Measurements from ENCODE around the gene FUBP1. TPM values are rescaled to one million over a fixed set of nuclear protein-coding genes. Genes with fewer than 3 reads are reported as not detected.

FUBP1 gene
- total RNA-seq, 1 experiment from 2014 or later = 125 TPM

DNA sequence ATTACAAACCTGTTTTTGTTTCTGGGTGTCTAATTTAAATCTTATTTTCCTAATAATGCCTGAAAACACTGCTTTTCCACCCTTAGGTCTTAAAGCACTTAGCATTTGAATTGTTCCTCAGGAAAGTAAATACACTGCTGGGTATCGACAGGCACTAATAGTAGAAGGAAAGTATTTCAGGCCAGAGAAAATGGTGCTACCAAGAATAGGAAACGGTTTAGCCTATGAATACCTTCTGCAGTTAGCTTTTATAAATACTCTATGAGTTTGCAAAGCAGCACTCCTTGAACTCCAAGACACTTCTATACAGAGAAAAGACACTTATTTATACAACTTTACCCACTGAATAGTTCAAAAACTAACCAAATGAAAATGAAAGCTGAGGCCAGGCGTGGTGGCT lies 6.8 kb downstream of the FUBP1 start:
- Histone ChIP-seq H3K9me2 (ENCODE audit: insufficient read depth) (no peaks in the 10 kb centered on the region), H3K9me3 (ENCODE audit: control insufficient read depth in 1 of 2, insufficient read depth in 1 of 2, low read depth in 1 of 2, low read length in 2 of 2) (no peaks in the 10 kb centered on the region), H3K4me2 (ENCODE audit: low read length) (no peak overlapping the region), H3K79me2 (ENCODE audit: insufficient read depth, low read length) (peaks cover 100% of the 10 kb centered on the region), H2AFZ (ENCODE audit: low read depth, low read length, poor library complexity, severe bottlenecking) (no peak overlapping the region), H3K36me3 (ENCODE audit: control insufficient read depth in 1 of 2, insufficient read depth in 2 of 2, low read length in 2 of 2) (peaks cover 42 to 56% of the 10 kb centered on the region in 2 experiments), H3K27ac (ENCODE audit: low read depth, low read length) (no peak overlapping the region), H3K4me1 (ENCODE audit: control insufficient read depth in 1 of 2, insufficient read depth in 2 of 2, low read length in 2 of 2) (peaks cover 6 to 7% of the 10 kb centered on the region in 2 experiments; a peak in 3 of 4 replicates), H3K9ac (ENCODE audit: low read length) (no peak overlapping the region), H4K20me1 (ENCODE audit: insufficient read depth) (peaks cover 77% of the 10 kb centered on the region), H3K4me3 (replicated peaks in 1 of 2; ENCODE audit: low read depth in 1 of 2, low read length in 2 of 2) (no peak overlapping the region), H3K27me3 (ENCODE audit: insufficient read depth, low read length) (no peaks in the 10 kb centered on the region)
- intact Hi-C loops (cut with micrococcal nuclease) = no loop called here
- DNase-seq (ENCODE audit: low read depth, low spot score) = no peak
- ChIA-PET POLR2A (no interaction called here), RAD21 (ENCODE audit: low non-redundant PET in 1 of 2, low total read pairs in 2 of 2, uncharacterized antibody in 2 of 2, unreplicated experiment in 2 of 2) (no interaction called here), CTCF (no interaction called here)
- no peak for TF ChIP-seq JUND (IDR thresholded peaks at IDR 0.05)
- TF ChIP-seq, protein P1, sequence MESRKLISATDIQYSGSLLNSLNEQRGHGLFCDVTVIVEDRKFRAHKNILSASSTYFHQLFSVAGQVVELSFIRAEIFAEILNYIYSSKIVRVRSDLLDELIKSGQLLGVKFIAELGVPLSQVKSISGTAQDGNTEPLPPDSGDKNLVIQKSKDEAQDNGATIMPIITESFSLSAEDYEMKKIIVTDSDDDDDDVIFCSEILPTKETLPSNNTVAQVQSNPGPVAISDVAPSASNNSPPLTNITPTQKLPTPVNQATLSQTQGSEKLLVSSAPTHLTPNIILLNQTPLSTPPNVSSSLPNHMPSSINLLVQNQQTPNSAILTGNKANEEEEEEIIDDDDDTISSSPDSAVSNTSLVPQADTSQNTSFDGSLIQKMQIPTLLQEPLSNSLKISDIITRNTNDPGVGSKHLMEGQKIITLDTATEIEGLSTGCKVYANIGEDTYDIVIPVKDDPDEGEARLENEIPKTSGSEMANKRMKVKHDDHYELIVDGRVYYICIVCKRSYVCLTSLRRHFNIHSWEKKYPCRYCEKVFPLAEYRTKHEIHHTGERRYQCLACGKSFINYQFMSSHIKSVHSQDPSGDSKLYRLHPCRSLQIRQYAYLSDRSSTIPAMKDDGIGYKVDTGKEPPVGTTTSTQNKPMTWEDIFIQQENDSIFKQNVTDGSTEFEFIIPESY (IDR thresholded peaks at IDR 0.05; ENCODE audit: extremely low read depth, insufficient replicate concordance, low read length) = no peak
- no peak for TF ChIP-seq YY1 (IDR thresholded peaks at IDR 0.05; ENCODE audit: extremely low read depth, insufficient replicate concordance, low read depth, low read length)
- no peak for ATAC-seq
- no TSS peak for BruUV-seq (replicated peaks)

DNA sequence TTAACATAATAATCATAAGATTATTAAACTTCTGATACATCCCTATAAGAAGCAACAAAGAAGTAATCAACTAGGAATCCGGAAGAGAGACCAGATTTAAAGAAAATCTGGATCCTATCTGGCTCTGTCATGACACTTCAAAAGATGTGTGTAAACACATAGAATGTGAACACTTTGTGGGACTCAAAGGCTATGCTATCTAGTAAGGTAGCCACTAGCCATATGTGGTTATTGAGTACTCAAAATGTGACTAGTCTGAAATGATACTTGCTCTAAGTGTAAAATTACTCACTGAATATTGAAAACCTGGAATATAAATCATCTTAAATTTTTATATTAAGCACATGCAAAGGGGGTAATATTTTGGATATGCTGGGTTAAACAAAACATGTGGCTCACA lies 8.7 kb downstream of the FUBP1 start:
- POLR2A ChIA-PET = interaction anchor here (0.8 to 1.3 kb wide), 3 partner anchors 8 to 34 kb away, joined by 3 to 4 read pairs (median 3); partner anchors contain the start of genes DNAJB4 and FUBP1

More for the DNA sequence above, 8.7 kb downstream of the FUBP1 start:
- Histone ChIP-seq H3K4me2 (ENCODE audit: low read length) (no peak overlapping the region), H3K9ac (ENCODE audit: low read length) (no peak overlapping the region), H3K4me1 (ENCODE audit: control insufficient read depth in 1 of 2, insufficient read depth in 2 of 2, low read length in 2 of 2) (no peaks in the 10 kb centered on the region), H3K79me2 (ENCODE audit: insufficient read depth, low read length) (peaks cover 100% of the 10 kb centered on the region), H4K20me1 (ENCODE audit: insufficient read depth) (peaks cover 69% of the 10 kb centered on the region), H3K27ac (ENCODE audit: low read depth, low read length) (no peak overlapping the region), H3K27me3 (ENCODE audit: insufficient read depth, low read length) (no peaks in the 10 kb centered on the region), H3K36me3 (ENCODE audit: control insufficient read depth in 1 of 2, insufficient read depth in 2 of 2, low read length in 2 of 2) (peaks cover 49 to 55% of the 10 kb centered on the region in 2 experiments), H2AFZ (ENCODE audit: low read depth, low read length, poor library complexity, severe bottlenecking) (no peak overlapping the region), H3K9me3 (ENCODE audit: control insufficient read depth in 1 of 2, insufficient read depth in 1 of 2, low read depth in 1 of 2, low read length in 2 of 2) (no peaks in the 10 kb centered on the region), H3K9me2 (ENCODE audit: insufficient read depth) (no peaks in the 10 kb centered on the region), H3K4me3 (replicated peaks in 1 of 2; ENCODE audit: low read depth in 1 of 2, low read length in 2 of 2) (no peak overlapping the region)
- RAD21 ChIA-PET (ENCODE audit: low non-redundant PET in 1 of 2, low total read pairs in 2 of 2, uncharacterized antibody in 2 of 2, unreplicated experiment in 2 of 2) = no interaction called here
- intact Hi-C loops (cut with micrococcal nuclease) = no loop called here
- ATAC-seq (no peak), DNase-seq (ENCODE audit: low read depth, low spot score) (no peak)
- BruUV-seq (replicated peaks) = no TSS peak
- TF ChIP-seq, protein P2, sequence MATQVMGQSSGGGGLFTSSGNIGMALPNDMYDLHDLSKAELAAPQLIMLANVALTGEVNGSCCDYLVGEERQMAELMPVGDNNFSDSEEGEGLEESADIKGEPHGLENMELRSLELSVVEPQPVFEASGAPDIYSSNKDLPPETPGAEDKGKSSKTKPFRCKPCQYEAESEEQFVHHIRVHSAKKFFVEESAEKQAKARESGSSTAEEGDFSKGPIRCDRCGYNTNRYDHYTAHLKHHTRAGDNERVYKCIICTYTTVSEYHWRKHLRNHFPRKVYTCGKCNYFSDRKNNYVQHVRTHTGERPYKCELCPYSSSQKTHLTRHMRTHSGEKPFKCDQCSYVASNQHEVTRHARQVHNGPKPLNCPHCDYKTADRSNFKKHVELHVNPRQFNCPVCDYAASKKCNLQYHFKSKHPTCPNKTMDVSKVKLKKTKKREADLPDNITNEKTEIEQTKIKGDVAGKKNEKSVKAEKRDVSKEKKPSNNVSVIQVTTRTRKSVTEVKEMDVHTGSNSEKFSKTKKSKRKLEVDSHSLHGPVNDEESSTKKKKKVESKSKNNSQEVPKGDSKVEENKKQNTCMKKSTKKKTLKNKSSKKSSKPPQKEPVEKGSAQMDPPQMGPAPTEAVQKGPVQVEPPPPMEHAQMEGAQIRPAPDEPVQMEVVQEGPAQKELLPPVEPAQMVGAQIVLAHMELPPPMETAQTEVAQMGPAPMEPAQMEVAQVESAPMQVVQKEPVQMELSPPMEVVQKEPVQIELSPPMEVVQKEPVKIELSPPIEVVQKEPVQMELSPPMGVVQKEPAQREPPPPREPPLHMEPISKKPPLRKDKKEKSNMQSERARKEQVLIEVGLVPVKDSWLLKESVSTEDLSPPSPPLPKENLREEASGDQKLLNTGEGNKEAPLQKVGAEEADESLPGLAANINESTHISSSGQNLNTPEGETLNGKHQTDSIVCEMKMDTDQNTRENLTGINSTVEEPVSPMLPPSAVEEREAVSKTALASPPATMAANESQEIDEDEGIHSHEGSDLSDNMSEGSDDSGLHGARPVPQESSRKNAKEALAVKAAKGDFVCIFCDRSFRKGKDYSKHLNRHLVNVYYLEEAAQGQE (IDR thresholded peaks at IDR 0.05; ENCODE audit: low read depth) = no peak
- TF ChIP-seq CBX3 (IDR thresholded peaks at IDR 0.05; ENCODE audit: low read depth) (no peak), YY1 (IDR thresholded peaks at IDR 0.05; ENCODE audit: extremely low read depth, insufficient replicate concordance, low read depth, low read length) (no peak), SIN3A (IDR thresholded peaks at IDR 0.05; ENCODE audit: low read depth) (no peak), POLR2AphosphoS5 (IDR thresholded peaks at IDR 0.05; ENCODE audit: low read depth, low read length) (no peak), FOSL1 (IDR thresholded peaks at IDR 0.05; ENCODE audit: low read depth) (no peak), EZH2 (IDR thresholded peaks at IDR 0.05) (no peak), SP1 (IDR thresholded peaks at IDR 0.05; ENCODE audit: low read depth) (no peak), ZFX (IDR thresholded peaks at IDR 0.05) (no peak)
- TF ChIP-seq, protein P3, sequence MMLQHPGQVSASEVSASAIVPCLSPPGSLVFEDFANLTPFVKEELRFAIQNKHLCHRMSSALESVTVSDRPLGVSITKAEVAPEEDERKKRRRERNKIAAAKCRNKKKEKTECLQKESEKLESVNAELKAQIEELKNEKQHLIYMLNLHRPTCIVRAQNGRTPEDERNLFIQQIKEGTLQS (IDR thresholded peaks at IDR 0.05) = no peak
- TF ChIP-seq, protein P1 (IDR thresholded peaks at IDR 0.05; ENCODE audit: extremely low read depth, insufficient replicate concordance, low read length) = no peak
- CTCF ChIA-PET = no interaction called here
